Urinary bladder (tissue), 4 donors: Measurements from ENCODE around the gene BTBD7. TPM values are rescaled to one million over a fixed set of nuclear protein-coding genes. Genes with fewer than 3 reads are reported as not detected.

ENCODE experiments used
- DNase-seq: peaks from one replicate; pipeline ENCODE4 v3.0.0-alpha.2; 2015; ENCODE audit errors: extremely low spot score
- H3K27ac ChIP-seq: one replicate; pipeline ENCODE4 v1.5.1; 2013; ENCODE audit warnings: low read depth, mild to moderate bottlenecking, moderate library complexity
- H3K36me3 ChIP-seq: one replicate; pipeline ENCODE4 v1.6.1; 2013; ENCODE audit warnings: mild to moderate bottlenecking, moderate library complexity; ENCODE audit not compliant: insufficient read depth
- H3K4me1 ChIP-seq: one replicate; pipeline ENCODE4 v1.6.1; 2013; ENCODE audit warnings: mild to moderate bottlenecking, moderate library complexity; ENCODE audit not compliant: insufficient read depth
- H3K4me3 ChIP-seq: one replicate; pipeline ENCODE4 v1.5.1; 2013; ENCODE audit warnings: low read depth, low read length
- WGBS: extraction: QIAGEN DNeasy Blood & Tissue Kit; methylation state at CpG from one replicate; pipeline ENCODE4 v1.1.7; 2013; 5-methylcytosine and 5-hydroxymethylcytosine counted together
- polyA plus RNA-seq: library from polyadenylated mRNA; stranded (reverse); fragments of 200-250 nt; gene quantifications from one replicate; pipeline ENCODE4 v1.2.3, GENCODE V29; 2013
- total RNA-seq: library from RNA; depleted of rRNA; stranded (reverse); fragments of >200 nt; gene quantifications from one replicate; pipeline ENCODE4 v1.2.3, GENCODE V29; 2014
- donor health status: healthy with polysubstance abuse.
- donor health status: healthy.

BTBD7 gene
- total and polyA plus RNA-seq, 2 donors, result 14.3 to 56.5 TPM

GRCh38 chr14:93302688-93303581 is 29.9 kb downstream of the BTBD7 start:
- H3K36me3 ChIP-seq, result no peaks in the 10 kb centered on the region
- no peaks in the 10 kb centered on the region for H3K4me1 ChIP-seq
- no peak overlapping the region for H3K4me3 ChIP-seq
- 92% methylated on average over 12 of the region's 12 CpGs for WGBS
- no peak overlapping the region for H3K27ac ChIP-seq
- no peak for DNase-seq

DNA sequence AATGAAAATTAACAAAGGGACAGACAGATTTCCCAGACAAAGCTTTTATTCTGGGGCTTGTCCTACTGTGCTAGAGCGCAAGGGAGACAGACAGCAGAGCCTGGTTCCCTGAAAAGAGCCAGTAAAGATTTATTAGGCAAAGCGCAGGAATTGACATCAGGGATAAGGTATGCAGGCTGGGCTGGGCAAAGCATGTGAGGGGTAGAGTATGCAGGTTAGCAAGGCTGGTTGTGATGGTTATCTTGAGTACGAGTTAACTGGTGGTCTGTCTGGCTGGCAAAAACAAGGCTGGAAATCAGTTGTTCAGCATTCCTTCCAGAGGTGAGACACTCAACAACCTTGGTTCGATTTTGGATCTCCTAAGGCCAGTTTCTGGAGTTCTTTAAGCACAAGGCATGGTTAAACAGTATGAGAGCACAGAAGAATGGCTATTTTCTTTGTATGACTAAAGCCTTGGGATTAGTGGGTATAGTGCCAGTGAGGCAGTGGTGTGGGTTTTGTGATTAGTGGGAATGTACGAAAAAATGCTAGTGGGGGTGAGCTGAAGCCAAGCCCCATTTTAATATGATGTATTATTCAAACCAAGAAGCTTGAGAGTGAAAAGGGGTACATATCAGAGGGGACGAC is 30.9 kb downstream of the BTBD7 start:
- Histone ChIP-seq H3K4me1 (no peaks in the 10 kb centered on the region), H3K36me3 (no peaks in the 10 kb centered on the region), H3K4me3 (no peak overlapping the region), H3K27ac (no peak overlapping the region)
- WGBS, result 75% methylated on average over 6 of the region's 6 CpGs
- peak; percentile 59 for DNase-seq

DNA sequence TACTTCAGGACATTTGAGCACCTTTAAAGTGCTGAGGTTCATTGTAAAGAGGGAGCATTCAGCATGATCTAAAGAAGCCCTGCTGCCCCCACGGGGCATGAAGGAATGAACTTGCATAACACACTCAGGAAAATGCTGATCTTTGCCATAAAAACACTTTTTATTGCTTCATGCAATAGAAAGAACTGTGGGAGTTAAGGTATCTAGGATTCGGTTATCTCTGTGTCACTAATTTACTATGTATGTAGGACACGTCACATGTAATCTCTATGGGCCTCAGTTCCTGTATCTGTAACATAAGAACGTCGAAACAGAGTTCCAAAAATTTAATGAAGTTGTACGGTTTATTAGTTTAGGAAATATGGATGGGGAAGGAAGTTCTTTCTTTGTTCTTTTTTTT is 33.0 kb downstream of the BTBD7 start:
- WGBS, result 55% methylated on average over 6 of the region's 6 CpGs

DNA sequence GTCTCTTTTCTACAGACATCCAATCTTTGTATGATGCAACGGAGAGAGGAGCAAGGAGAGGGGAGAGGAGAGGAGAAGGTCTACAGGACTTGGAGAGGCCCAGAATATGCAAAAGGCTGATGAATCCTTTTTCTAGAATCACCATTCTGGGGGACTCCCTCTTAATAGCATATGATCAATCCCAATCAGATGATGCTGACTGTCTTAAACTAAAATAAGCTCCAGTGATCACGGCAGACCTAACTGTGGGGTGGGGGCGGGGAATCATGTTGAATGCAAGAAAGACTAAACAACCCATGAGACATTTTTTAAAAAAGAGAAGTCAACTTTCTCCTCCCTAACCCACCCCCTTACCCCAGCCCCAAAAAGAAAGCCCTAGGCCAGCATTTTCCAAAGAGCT is 33.4 kb downstream of the BTBD7 start:
- Histone ChIP-seq H3K27ac (no peak overlapping the region), H3K4me1 (no peaks in the 10 kb centered on the region), H3K36me3 (no peaks in the 10 kb centered on the region), H3K4me3 (no peak overlapping the region)
- 87% methylated on average over 3 of the region's 3 CpGs for WGBS
- no peak for DNase-seq

More for the DNA sequence above, 33.0 kb downstream of the BTBD7 start:
- H3K36me3 ChIP-seq, result no peaks in the 10 kb centered on the region
- no peaks in the 10 kb centered on the region for H3K4me1 ChIP-seq
- no peak overlapping the region for H3K4me3 ChIP-seq
- no peak for DNase-seq
- H3K27ac ChIP-seq, result no peak overlapping the region

DNA sequence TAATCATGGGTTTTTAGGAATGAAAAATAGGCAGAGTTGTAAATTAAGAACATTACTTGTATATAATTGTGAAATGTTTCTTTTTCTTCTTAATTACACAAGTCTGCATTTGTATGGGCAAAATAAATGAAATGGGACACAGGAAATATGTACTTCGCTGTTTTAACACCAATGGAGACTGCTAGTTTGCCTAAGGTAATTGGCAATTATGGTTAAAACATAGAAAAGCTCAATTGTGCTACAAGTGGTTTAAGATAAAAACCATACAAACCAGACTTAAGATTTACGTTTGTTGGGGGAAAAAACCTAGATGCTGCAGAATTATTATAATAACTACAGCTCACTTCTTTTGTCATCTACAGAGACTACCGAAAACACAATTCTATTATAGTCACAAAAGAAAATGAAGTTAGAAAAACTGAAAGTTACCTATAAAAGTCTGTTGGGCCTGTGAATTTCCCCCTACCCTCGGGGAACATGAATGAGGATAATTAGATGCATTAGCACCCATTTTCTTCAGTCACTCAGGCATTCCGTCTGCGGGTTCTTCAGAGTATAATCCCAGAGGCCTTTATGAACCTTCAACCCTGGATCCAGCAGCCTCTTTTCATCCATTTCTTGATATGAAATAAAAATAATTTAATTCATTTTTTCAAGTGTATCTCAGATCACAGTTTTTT is 37.2 kb downstream of the BTBD7 start:
- H3K4me3 ChIP-seq, result no peak overlapping the region
- no peaks in the 10 kb centered on the region for H3K36me3 ChIP-seq
- WGBS, result 87% methylated on average over 6 of the region's 6 CpGs

DNA sequence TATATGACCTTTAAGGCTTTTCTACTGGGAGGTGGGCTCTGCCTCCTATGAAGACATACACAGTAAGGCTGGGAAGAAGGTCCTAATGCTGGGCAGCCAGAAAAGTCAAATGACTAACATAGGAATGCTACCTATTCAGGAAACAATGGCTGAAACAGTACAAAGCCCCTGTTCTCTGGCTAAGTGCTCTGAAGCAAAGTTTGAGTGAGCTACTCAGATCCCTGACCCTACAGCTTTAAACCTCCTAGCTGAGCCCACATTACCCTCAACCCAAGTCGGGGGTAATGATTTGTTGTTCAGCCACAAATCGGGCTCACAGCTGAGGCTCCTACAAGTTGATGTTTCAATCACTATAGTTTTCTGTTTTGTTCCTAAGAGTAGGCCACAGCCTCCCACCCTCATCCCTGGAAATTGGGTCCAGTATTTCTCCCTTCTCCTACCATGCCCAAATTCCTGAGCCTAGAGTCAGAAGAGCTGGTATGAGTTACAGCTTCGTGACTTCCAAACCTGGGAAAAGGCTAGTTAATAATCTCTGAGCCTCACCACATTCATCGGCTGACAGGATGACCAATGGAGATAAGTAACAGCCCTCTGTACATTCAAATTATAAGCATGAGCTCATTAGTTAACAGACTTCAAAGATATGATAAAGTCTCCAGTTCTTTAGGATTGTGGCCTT is 46.5 kb downstream of the BTBD7 start:
- H3K36me3 ChIP-seq, result no peaks in the 10 kb centered on the region
- no peaks in the 10 kb centered on the region for H3K4me1 ChIP-seq
- DNase-seq, result no peak
- no peak overlapping the region for H3K27ac ChIP-seq
- 94% methylated on average over 4 of the region's 4 CpGs for WGBS
- H3K4me3 ChIP-seq, result no peak overlapping the region

More for the DNA sequence above, 37.2 kb downstream of the BTBD7 start:
- H3K4me1 ChIP-seq, result no peaks in the 10 kb centered on the region
- DNase-seq, result no peak
- no peak overlapping the region for H3K27ac ChIP-seq

GRCh38 chr14:93285044-93285443 is 47.8 kb downstream of the BTBD7 start:
- 50% methylated on average over 2 of the region's 2 CpGs for WGBS
- no peak overlapping the region for H3K4me3 ChIP-seq
- DNase-seq, result no peak
- H3K4me1 ChIP-seq, result no peaks in the 10 kb centered on the region
- H3K27ac ChIP-seq, result no peak overlapping the region
- H3K36me3 ChIP-seq, result no peaks in the 10 kb centered on the region

GRCh38 chr14:93281937-93282336 is 50.9 kb downstream of the BTBD7 start:
- Histone ChIP-seq H3K4me1 (no peaks in the 10 kb centered on the region), H3K4me3 (no peak overlapping the region), H3K27ac (no peak overlapping the region), H3K36me3 (no peaks in the 10 kb centered on the region)
- WGBS, result 71% methylated on average over 1 of the region's 1 CpG
- DNase-seq, result no peak

DNA sequence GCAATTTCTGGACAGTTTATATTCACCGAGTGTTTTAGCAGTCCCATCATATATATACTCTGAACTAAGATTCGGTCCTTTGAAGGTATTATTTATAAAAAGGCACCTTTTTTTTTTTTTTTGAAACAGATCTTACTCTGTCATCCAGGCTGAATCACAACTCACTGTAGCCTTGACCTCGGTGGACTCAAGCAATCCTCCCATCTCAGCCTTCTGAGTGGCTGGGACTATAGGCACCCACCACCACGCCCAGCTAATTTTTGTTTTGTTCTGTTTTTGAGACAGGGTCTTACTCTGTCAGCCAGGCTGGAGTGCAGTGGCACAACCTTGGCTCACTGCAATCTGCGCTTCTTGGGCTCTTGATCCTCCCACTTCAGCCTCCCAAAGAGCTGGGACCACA is 52.1 kb downstream of the BTBD7 start:
- 89% methylated on average over 5 of the region's 5 CpGs for WGBS
- DNase-seq, result no peak
- H3K36me3 ChIP-seq, result no peaks in the 10 kb centered on the region
- no peak overlapping the region for H3K4me3 ChIP-seq
- H3K4me1 ChIP-seq, result no peaks in the 10 kb centered on the region
- H3K27ac ChIP-seq, result no peak overlapping the region

GRCh38 chr14:93276031-93276716 is 56.7 kb downstream of the BTBD7 start:
- H3K27ac ChIP-seq, result no peak overlapping the region

DNA sequence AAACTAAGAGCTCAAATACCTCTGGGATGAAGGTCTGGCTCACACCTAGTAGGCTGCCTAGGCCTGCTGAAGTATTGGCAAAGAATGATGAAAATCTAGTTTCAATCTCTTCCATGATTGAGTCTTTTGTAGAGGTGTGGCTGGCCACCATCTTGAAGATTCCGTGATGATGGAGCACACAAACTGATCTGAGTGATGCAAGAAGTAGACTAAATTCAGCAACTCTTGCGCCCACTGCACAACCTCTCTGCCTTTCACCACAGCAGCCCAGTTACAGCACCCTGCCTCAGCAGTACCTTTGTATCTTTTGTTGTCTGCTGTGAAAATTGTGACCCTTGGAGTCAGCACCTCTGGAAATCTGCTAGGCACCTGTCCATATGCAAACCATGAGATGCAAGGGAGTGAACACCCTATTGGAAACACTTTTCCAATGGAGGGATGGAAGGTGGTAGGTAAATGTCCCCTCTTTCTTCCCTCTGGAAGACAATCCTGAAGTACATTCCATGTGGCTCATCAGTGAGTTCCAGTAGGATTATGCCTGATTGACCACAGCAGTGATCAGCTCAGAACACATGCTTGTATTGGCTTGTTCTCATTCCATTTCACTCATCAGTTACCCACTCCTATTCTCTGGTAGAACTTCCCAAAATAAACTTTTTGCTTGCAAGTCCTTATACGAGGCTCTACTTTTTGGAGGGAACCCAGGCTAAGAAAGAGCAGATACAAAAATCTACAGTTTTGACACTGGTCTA is 58.6 kb downstream of the BTBD7 start:
- Histone ChIP-seq H3K27ac (no peak overlapping the region), H3K4me3 (no peak overlapping the region), H3K36me3 (no peaks in the 10 kb centered on the region), H3K4me1 (no peaks in the 10 kb centered on the region)
- no peak for DNase-seq
- 95% methylated on average over 3 of the region's 3 CpGs for WGBS

More at GRCh38 chr14:93276031-93276716, 56.7 kb downstream of the BTBD7 start:
- no peak for DNase-seq
- Histone ChIP-seq H3K4me1 (no peaks in the 10 kb centered on the region), H3K4me3 (no peak overlapping the region), H3K36me3 (no peaks in the 10 kb centered on the region)
- WGBS, result 92% methylated on average over 3 of the region's 3 CpGs

GRCh38 chr14:93271111-93271510 is 61.7 kb downstream of the BTBD7 start:
- WGBS, result 56% methylated on average over 6 of the region's 6 CpGs
- H3K27ac ChIP-seq, result no peak overlapping the region
- H3K4me3 ChIP-seq, result no peak overlapping the region
- H3K4me1 ChIP-seq, result no peaks in the 10 kb centered on the region
- DNase-seq, result no peak
- H3K36me3 ChIP-seq, result no peaks in the 10 kb centered on the region
